H1 (cell line): ENCODE measurements around the gene CASP9. TPM values are rescaled to one million over a fixed set of nuclear protein-coding genes. Genes with fewer than 3 reads are reported as not detected.
"Not testable (repeated sequence)": the region's sequence is repeated elsewhere in the genome, so short reads cannot be mapped to it uniquely, and the experiment has no call there.

ENCODE experiments used
- CTCF ChIA-PET: fragments of 300-600 bp; sonication (Branson Sonifier 250); formaldehyde crosslinking; loops from one replicate; lab custom pipeline; 2021; ENCODE audit not compliant: partially characterized antibody; lab: Charles Lee
- POLR2A ChIA-PET: fragments of 300-600 bp; sonication (Branson Sonifier 250); formaldehyde crosslinking; loops from one replicate; lab custom pipeline; 2021; ENCODE audit warnings: inconsistent platforms; ENCODE audit not compliant: partially characterized antibody; lab: Charles Lee
- DNase-seq, 2 experiments: peaks; one replicate each; pipeline versions ENCODE4 v3.0.0 to v3.0.0-alpha.2; 2010 to 2022; ENCODE audit warnings: low spot score in 2 of 2, low read depth in 1 of 2, mixed read lengths in 1 of 2
- FAIRE-seq: peaks from 2 replicates; lab custom pipeline; 2011; peaks lifted over from hg19 to GRCh38; lab: Jason Lieb, UNC
- H2AFZ ChIP-seq: 2 replicates; pipeline ENCODE4 v1.8.1; 2012; ENCODE audit warnings: low read length, inconsistent platforms
- H2AK5ac ChIP-seq: 2 replicates; pipeline ENCODE4 v1.6.1; 2013; ENCODE audit warnings: low read depth, low read length
- H2BK120ac ChIP-seq: replicated peaks from 2 replicates; pipeline ENCODE3; 2013; ENCODE audit warnings: low read depth, low read length, inconsistent platforms
- H2BK12ac ChIP-seq: 2 replicates; pipeline ENCODE4 v1.6.1; 2013; ENCODE audit warnings: low read depth, low read length
- H2BK15ac ChIP-seq: 2 replicates; pipeline ENCODE4 v1.6.1; 2013; ENCODE audit warnings: low read length
- H2BK20ac ChIP-seq: 2 replicates; pipeline ENCODE4 v1.6.1; 2013; ENCODE audit warnings: low read length
- H2BK5ac ChIP-seq: 2 replicates; pipeline ENCODE4 v1.6.1; 2013; ENCODE audit warnings: low read depth, low read length
- H3K14ac ChIP-seq: 2 replicates; pipeline ENCODE4 v1.6.1; 2013; ENCODE audit warnings: inconsistent platforms; ENCODE audit not compliant: insufficient read length
- H3K18ac ChIP-seq: 2 replicates; pipeline ENCODE4 v1.6.1; 2013; ENCODE audit warnings: low read length; ENCODE audit errors: extremely low read depth
- H3K23ac ChIP-seq: 2 replicates; pipeline ENCODE4 v1.6.1; 2013; ENCODE audit warnings: inconsistent platforms; ENCODE audit not compliant: insufficient read length
- H3K23me2 ChIP-seq: 2 replicates; pipeline ENCODE4 v1.6.1; 2013; ENCODE audit warnings: low read depth, low read length
- H3K27ac ChIP-seq: 2 replicates; pipeline ENCODE4 v1.6.1; 2011; ENCODE audit warnings: low read depth, low read length, inconsistent platforms
- H3K27me3 ChIP-seq, 4 experiments: replicated peaks in 1 of 4; 1 replicate in 1 of 4; 2 replicates in 3 of 4; pipeline versions ENCODE4 v1.6.1 to v1.8.1; 2011 to 2013; ENCODE audit warnings: low read length in 3 of 4, mild to moderate bottlenecking in 3 of 4, inconsistent platforms in 2 of 4, mixed read lengths in 2 of 4, moderate library complexity in 1 of 4; ENCODE audit not compliant: control insufficient read depth in 3 of 4, insufficient read depth in 3 of 4; ENCODE audit errors: extremely low read depth in 1 of 4
- H3K36me3 ChIP-seq, 4 experiments: 2 replicates each; pipeline versions ENCODE4 v1.6.1 to v1.8.1; 2011 to 2013; ENCODE audit warnings: mild to moderate bottlenecking in 4 of 4, low read length in 3 of 4, moderate library complexity in 2 of 4, control low read depth in 1 of 4, inconsistent platforms in 1 of 4; ENCODE audit not compliant: insufficient read depth in 4 of 4, control insufficient read depth in 2 of 4
- H3K4ac ChIP-seq: replicated peaks from 2 replicates; pipeline ENCODE3; 2013; ENCODE audit warnings: low read length, low read depth, mixed read lengths, inconsistent platforms; ENCODE audit not compliant: insufficient read length
- H3K4me1 ChIP-seq, 4 experiments: replicated peaks in 1 of 4; 1 replicate in 1 of 4; 2 replicates in 3 of 4; pipeline versions ENCODE4 v1.6.1 to v1.8.1; 2011 to 2013; ENCODE audit warnings: low read length in 3 of 4, inconsistent platforms in 2 of 4, mixed read lengths in 1 of 4; ENCODE audit not compliant: insufficient read depth in 4 of 4, control insufficient read depth in 3 of 4
- H3K4me2 ChIP-seq, 2 experiments: 2 replicates each; pipeline versions ENCODE4 v1.6.1 to v1.8.1; 2011 to 2013; ENCODE audit warnings: low read depth in 2 of 2, low read length in 2 of 2, control low read depth in 1 of 2, inconsistent platforms in 1 of 2, mild to moderate bottlenecking in 1 of 2; ENCODE audit not compliant: insufficient read depth in 1 of 2
- H3K4me3 ChIP-seq, 4 experiments: fragments of 200-600, 300-600 bp in 1 of 4; sonication (generic), shearing (Covaris generic), sonication (Bioruptor Twin) in 1 of 4; 2 replicates each; pipeline versions ENCODE4 v1.5.1 to v1.8.1; 2011 to 2016; ENCODE audit warnings: low read length in 4 of 4, low read depth in 3 of 4, control low read depth in 2 of 4, inconsistent platforms in 2 of 4, mild to moderate bottlenecking in 2 of 4, mixed read lengths in 1 of 4, moderate library complexity in 1 of 4; ENCODE audit not compliant: insufficient read depth in 2 of 4; ENCODE audit errors: extremely low read depth in 1 of 4
- H3K56ac ChIP-seq: replicated peaks from 2 replicates; pipeline ENCODE3; 2013; ENCODE audit warnings: low read depth, mild to moderate bottlenecking, mixed read lengths, low read length, inconsistent platforms; ENCODE audit not compliant: insufficient read length
- H3K79me1 ChIP-seq: 2 replicates; pipeline ENCODE4 v1.6.1; 2013; ENCODE audit warnings: low read depth, low read length, control low read depth
- H3K79me2 ChIP-seq, 2 experiments: 2 replicates each; pipeline versions ENCODE4 v1.6.1 to v1.8.1; 2012 to 2013; ENCODE audit warnings: low read length in 2 of 2, mild to moderate bottlenecking in 2 of 2, inconsistent platforms in 1 of 2; ENCODE audit not compliant: insufficient read depth in 2 of 2, control insufficient read depth in 1 of 2
- H3K9ac ChIP-seq, 4 experiments: replicated peaks in 1 of 4; 1 replicate in 1 of 4; 2 replicates in 3 of 4; pipeline versions ENCODE4 v1.6.1 to v1.8.1; 2011 to 2013; ENCODE audit warnings: low read depth in 3 of 4, low read length in 3 of 4, control low read depth in 2 of 4, mild to moderate bottlenecking in 2 of 4, moderate library complexity in 2 of 4, inconsistent platforms in 1 of 4; ENCODE audit errors: extremely low read depth in 1 of 4
- H3K9me3 ChIP-seq, 2 experiments: 2 replicates each; pipeline versions ENCODE4 v1.6.1 to v1.8.1; 2012 to 2013; ENCODE audit warnings: mild to moderate bottlenecking in 2 of 2, moderate library complexity in 2 of 2, control low read depth in 1 of 2, inconsistent platforms in 1 of 2, low read depth in 1 of 2, low read length in 1 of 2, mixed read lengths in 1 of 2; ENCODE audit not compliant: insufficient read depth in 2 of 2
- H4K20me1 ChIP-seq, 2 experiments: replicated peaks in 1 of 2; 2 replicates each; pipeline versions ENCODE3 to v1.8.1; 2011 to 2013; ENCODE audit warnings: inconsistent platforms in 2 of 2, low read length in 2 of 2, mild to moderate bottlenecking in 1 of 2; ENCODE audit not compliant: insufficient read depth in 2 of 2, control insufficient read depth in 1 of 2
- H4K5ac ChIP-seq: 2 replicates; pipeline ENCODE4 v1.6.1; 2013; ENCODE audit warnings: low read length, low read depth, mixed read lengths, inconsistent platforms; ENCODE audit not compliant: insufficient read length
- H4K8ac ChIP-seq: 2 replicates; pipeline ENCODE4 v1.8.0; 2013; ENCODE audit warnings: mild to moderate bottlenecking, moderate library complexity, low read length, inconsistent platforms; ENCODE audit not compliant: insufficient read depth; ENCODE audit errors: extremely low read depth
- H4K91ac ChIP-seq: replicated peaks from 2 replicates; pipeline ENCODE3; 2013; ENCODE audit warnings: low read length, mixed read lengths, inconsistent platforms; ENCODE audit not compliant: insufficient read length
- WGBS, 2 experiments: shearing (Covaris generic) in 1 of 2; methylation state at CpG; one replicate each; pipeline versions ENCODE4 v1.1.6 to v1.1.7; 2013 to 2015; ENCODE audit warnings: low lambda C conversion rate in 2 of 2, mixed read lengths in 2 of 2, inconsistent platforms in 1 of 2, low coverage in 1 of 2, missing lambda C conversion rate in 1 of 2; ENCODE audit not compliant: insufficient replicate concordance in 2 of 2, insufficient coverage in 1 of 2, insufficient read length in 1 of 2; ENCODE audit errors: extremely low coverage in 1 of 2, missing lambda C conversion rate in 1 of 2; 5-methylcytosine and 5-hydroxymethylcytosine counted together
- polyA plus RNA-seq, 7 experiments: library from polyadenylated mRNA; depleted of rRNA in 3 of 7; stranded (reverse) in 5 of 7; unstranded in 2 of 7; fragments of >200 nt in 5 of 7; fragments of 200-250 nt in 2 of 7; gene quantifications; 1 replicate in 5 of 7; 2 replicates in 1 of 7; 4 replicates in 1 of 7; pipeline versions ENCODE4 v1.2.1 to v1.2.3, GENCODE V29; 2011 to 2013; ENCODE audit warnings: missing spikeins in 2 of 7, mixed read lengths in 2 of 7
- total RNA-seq: library from RNA; stranded (reverse); fragmentation: NEBNext Ultra II Directional; extraction: Animal tissue kit (Norgen Biotek cat#: 25700); gene quantifications from 2 replicates; pipeline ENCODE4 v1.2.1, GENCODE V29; 2021

The CASP9 gene
- total and polyA plus RNA-seq, 2 of the 8 experiments (the other 6 are each of a cell fraction or from before 2014, with no cell fraction given): 14.8 to 36.3 TPM

- H2BK5ac ChIP-seq, H4K91ac ChIP-seq: not testable (repeated sequence)
Measured at GRCh38 chr1:15484443-15484842, 39.6 kb downstream of the CASP9 start.

More at GRCh38 chr1:15484443-15484842, 39.6 kb downstream of the CASP9 start:
- H3K4me2 ChIP-seq, H3K36me3 ChIP-seq, DNase-seq, H4K20me1 ChIP-seq, H3K27ac ChIP-seq, H4K5ac ChIP-seq, H3K18ac ChIP-seq, H2AK5ac ChIP-seq, H3K23ac ChIP-seq, H2BK12ac ChIP-seq, H2BK20ac ChIP-seq, H3K9ac ChIP-seq, H3K23me2 ChIP-seq, H2AFZ ChIP-seq, H4K8ac ChIP-seq, H3K4me1 ChIP-seq, H3K79me1 ChIP-seq, H3K4me3 ChIP-seq, H3K14ac ChIP-seq, H3K56ac ChIP-seq, H3K4ac ChIP-seq, H3K79me2 ChIP-seq, POLR2A ChIA-PET, H3K9me3 ChIP-seq, H3K27me3 ChIP-seq, H2BK15ac ChIP-seq, H2BK120ac ChIP-seq: not testable (repeated sequence)
- WGBS, 2 experiments: 96% methylated on average over 6 of the region's 6 CpGs; no CpG with 5 or more reads in 1 of the 2 experiments
- FAIRE-seq: peak; percentile 36
- CTCF ChIA-PET: interaction anchor here (0.6 to 0.9 kb wide), 2 partner anchors 15 to 1010 kb away, joined by 3 to 4 read pairs; no protein-coding TSS in a partner anchor
